ENCODE results near the gene DUT. TPM values are rescaled to one million over a fixed set of nuclear protein-coding genes. Genes with fewer than 3 reads are reported as not detected.

Gene DUT
- total and polyA plus RNA-seq, 2 of the 8 experiments (the other 6 are each of a cell fraction or from before 2014, with no cell fraction given): 71.5 to 246 TPM

DNA sequence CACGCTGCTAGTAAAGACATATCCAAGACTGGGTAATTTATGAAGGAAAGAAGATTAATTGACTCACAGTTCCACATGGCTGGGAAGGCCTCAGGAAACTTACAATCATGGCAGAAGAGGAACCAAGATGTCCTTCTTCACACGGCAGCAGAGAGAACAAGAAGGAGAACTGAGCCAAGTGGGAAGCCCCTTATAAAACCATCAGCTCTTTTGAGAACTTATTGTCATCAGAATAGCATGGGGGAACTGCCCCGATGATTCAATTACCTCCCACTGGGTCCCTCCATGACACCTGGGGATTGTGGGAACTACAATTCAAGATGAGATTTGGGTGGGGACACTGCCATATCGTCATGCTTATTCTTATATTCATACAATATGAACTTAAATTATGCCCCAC, 49.0 kb downstream of the DUT start:
- Histone ChIP-seq H4K91ac (replicated peaks; ENCODE audit: insufficient read length, low read length) (no peak overlapping the region), H2AFZ (ENCODE audit: low read length) (no peak overlapping the region), H3K79me2 (ENCODE audit: control insufficient read depth in 1 of 2, insufficient read depth in 2 of 2, low read length in 2 of 2) (no peaks in the 10 kb centered on the region), H2BK12ac (ENCODE audit: low read depth, low read length) (no peak overlapping the region), H3K18ac (ENCODE audit: extremely low read depth, low read length) (no peak overlapping the region), H3K23me2 (ENCODE audit: low read depth, low read length) (no peaks in the 10 kb centered on the region), H3K79me1 (ENCODE audit: low read depth, low read length) (no peaks in the 10 kb centered on the region), H2BK15ac (ENCODE audit: low read length) (no peak overlapping the region), H4K8ac (ENCODE audit: extremely low read depth, insufficient read depth, low read length) (no peak overlapping the region), H3K14ac (ENCODE audit: insufficient read length) (no peak overlapping the region), H3K4me1 (replicated peaks in 1 of 4; ENCODE audit: control insufficient read depth in 3 of 4, insufficient read depth in 4 of 4, low read length in 3 of 4) (no peaks in the 10 kb centered on the region), H4K5ac (ENCODE audit: insufficient read length, low read depth, low read length) (no peak overlapping the region), H3K4me2 (ENCODE audit: insufficient read depth in 1 of 2, low read depth in 2 of 2, low read length in 2 of 2) (no peak overlapping the region), H4K20me1 (replicated peaks in 1 of 2; ENCODE audit: control insufficient read depth in 1 of 2, insufficient read depth in 2 of 2, low read length in 2 of 2) (no peaks in the 10 kb centered on the region), H3K4ac (replicated peaks; ENCODE audit: insufficient read length, low read depth, low read length) (no peak overlapping the region), H2BK20ac (ENCODE audit: low read length) (no peak overlapping the region), H3K4me3 (ENCODE audit: extremely low read depth in 1 of 4, insufficient read depth in 2 of 4, low read depth in 3 of 4, low read length in 4 of 4) (no peak overlapping the region), H2AK5ac (ENCODE audit: low read depth, low read length) (no peak overlapping the region), H2BK120ac (replicated peaks; ENCODE audit: low read depth, low read length) (no peak overlapping the region), H3K9ac (replicated peaks in 1 of 4; ENCODE audit: extremely low read depth in 1 of 4, low read depth in 3 of 4, low read length in 3 of 4) (no peak overlapping the region), H3K56ac (replicated peaks; ENCODE audit: insufficient read length, low read depth, low read length) (no peak overlapping the region), H3K23ac (ENCODE audit: insufficient read length) (no peak overlapping the region), H3K36me3 (ENCODE audit: control insufficient read depth in 2 of 4, insufficient read depth in 4 of 4, low read length in 3 of 4) (no peaks in the 10 kb centered on the region), H3K9me3 (ENCODE audit: insufficient read depth in 2 of 2, low read depth in 1 of 2, low read length in 1 of 2) (0 out of 4 replicates have a peak, but pooled peaks cover 0 to 3% of the 10 kb centered on the region in 2 experiments), H3K27ac (ENCODE audit: low read depth, low read length) (no peak overlapping the region), H2BK5ac (ENCODE audit: low read depth, low read length) (no peak overlapping the region), H3K27me3 (replicated peaks in 1 of 4; ENCODE audit: control insufficient read depth in 3 of 4, extremely low read depth in 1 of 4, insufficient read depth in 3 of 4, low read length in 3 of 4) (no peaks in the 10 kb centered on the region)
- WGBS, 2 experiments (ENCODE audit: extremely low coverage in 1 of 2, insufficient coverage in 1 of 2, insufficient read length in 1 of 2, insufficient replicate concordance in 2 of 2, low coverage in 1 of 2, low lambda C conversion rate in 2 of 2, missing lambda C conversion rate in 1 of 2): 88% methylated on average over 4 of the region's 4 CpGs; no CpG with 5 or more reads in 1 of the 2 experiments
- ChIA-PET CTCF (ENCODE audit: partially characterized antibody) (interaction anchor here (0.7 to 1.2 kb wide), 5 partner anchors 8 to 127 kb away, joined by 3 to 4 read pairs (median 3); no protein-coding TSS in a partner anchor), POLR2A (ENCODE audit: partially characterized antibody) (no interaction called here)
- DNase-seq (ENCODE audit: low read depth in 1 of 2, low spot score in 2 of 2) (peak in 1 of 2 experiments; percentile 8), FAIRE-seq (no peak)
- TF ChIP-seq SP1 (IDR thresholded peaks at IDR 0.05; ENCODE audit: low read depth, low read length): no peak
- TF ChIP-seq TCF12 (IDR thresholded peaks at IDR 0.05; ENCODE audit: low read depth, low read length): no peak
- no peak for TF ChIP-seq GTF2F1 (IDR thresholded peaks at IDR 0.05; ENCODE audit: borderline replicate concordance, low read depth, low read length)
- TF ChIP-seq NANOG (IDR thresholded peaks at IDR 0.05; ENCODE audit: insufficient read depth, low read depth, low read length, poor library complexity, severe bottlenecking): no peak

All from H1 (cell line).